Osteocyte (in vitro differentiated cells): Measurements from ENCODE around the gene SLC12A3. TPM values are rescaled to one million over a fixed set of nuclear protein-coding genes. Genes with fewer than 3 reads are reported as not detected.

Experiments used
- DNase-seq: peaks from one replicate; pipeline ENCODE4 v3.0.0; 2021; ENCODE audit warnings: mixed read lengths; ENCODE audit not compliant: unreplicated experiment; ENCODE audit errors: extremely low spot score
- H3K27ac Mint-ChIP-seq: one replicate; pipeline ENCODE4 v1.8.0; 2021; ENCODE audit warnings: mild to moderate bottlenecking, mixed read lengths; ENCODE audit not compliant: unreplicated experiment
- H3K27me3 Mint-ChIP-seq: one replicate; pipeline ENCODE4 v1.8.0; 2021; ENCODE audit warnings: mixed read lengths; ENCODE audit not compliant: unreplicated experiment
- H3K36me3 Mint-ChIP-seq: one replicate; pipeline ENCODE4 v1.8.0; 2021; ENCODE audit warnings: mixed read lengths; ENCODE audit not compliant: unreplicated experiment
- H3K4me1 Mint-ChIP-seq: one replicate; pipeline ENCODE4 v1.8.0; 2021; ENCODE audit warnings: mixed read lengths; ENCODE audit not compliant: unreplicated experiment
- H3K4me3 Mint-ChIP-seq: one replicate; pipeline ENCODE4 v1.8.0; 2021; ENCODE audit warnings: mild to moderate bottlenecking, moderate library complexity, mixed read lengths; ENCODE audit not compliant: unreplicated experiment
- H3K9me3 Mint-ChIP-seq: one replicate; pipeline ENCODE4 v1.8.0; 2021; ENCODE audit warnings: mixed read lengths; ENCODE audit not compliant: unreplicated experiment
- total RNA-seq: library from RNA; stranded (reverse); gene quantifications from 2 replicates; pipeline ENCODE4 v1.2.1, GENCODE V29; 2021
- TF ChIP-seq, protein P1 (sequence below): fragments of 200-600 bp; sonication (generic); IDR thresholded peaks from 2 replicates; pipeline ENCODE4 v1.5.0; 2021; ENCODE audit warnings: antibody characterized with exemption, mild to moderate bottlenecking, moderate library complexity

The SLC12A3 gene
- total RNA-seq, 1 donor from 2014 or later = not detected

DNA sequence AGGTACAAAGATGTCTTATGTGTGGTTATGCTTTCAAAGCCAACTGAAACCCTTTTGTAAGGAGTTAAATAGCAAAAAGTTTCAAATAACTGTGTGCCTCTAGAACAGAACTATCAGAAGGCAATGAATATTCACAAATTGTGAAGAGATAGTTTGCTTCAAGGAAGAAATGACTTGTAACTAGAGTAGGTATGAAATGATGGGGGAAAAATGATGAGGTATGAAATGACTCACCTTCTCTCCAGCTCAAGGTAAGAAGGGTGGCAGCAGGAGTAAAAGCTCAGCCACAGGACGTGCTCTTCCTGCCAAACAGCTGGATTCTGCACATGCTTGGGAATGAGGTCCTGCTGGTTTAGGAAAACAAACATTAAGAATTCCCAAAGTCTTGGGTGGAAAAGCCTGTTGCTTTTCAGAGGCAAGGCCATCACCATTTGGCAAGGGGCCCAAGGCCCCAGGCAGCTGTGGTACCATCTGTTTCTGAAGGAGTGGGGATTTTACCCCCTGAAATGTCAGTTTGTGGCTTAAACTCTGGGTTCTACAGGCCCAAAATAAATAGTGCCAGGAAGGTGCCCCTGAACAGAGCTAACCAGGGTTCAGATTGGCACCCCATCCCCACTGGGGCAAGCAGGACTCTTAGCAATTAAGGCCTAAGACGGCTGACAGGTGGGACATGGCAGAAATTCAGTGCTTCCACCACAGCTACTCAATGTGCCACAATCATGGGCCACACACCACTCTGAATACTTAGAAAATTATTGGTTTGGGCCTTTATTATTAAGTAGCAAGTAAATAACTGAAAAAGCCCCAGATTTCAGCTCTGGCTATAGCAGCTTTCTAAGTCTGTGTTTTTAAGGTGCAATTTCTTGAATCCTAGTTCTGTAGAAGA is 80.2 kb downstream of the SLC12A3 start:
- H3K27ac Mint-ChIP-seq = peak overlapping the region; percentile 56
- no peaks in the 10 kb centered on the region for H3K27me3 Mint-ChIP-seq
- H3K36me3 Mint-ChIP-seq = peaks cover 37% of the 10 kb centered on the region
- no peak overlapping the region for H3K4me3 Mint-ChIP-seq
- TF ChIP-seq, protein P1, sequence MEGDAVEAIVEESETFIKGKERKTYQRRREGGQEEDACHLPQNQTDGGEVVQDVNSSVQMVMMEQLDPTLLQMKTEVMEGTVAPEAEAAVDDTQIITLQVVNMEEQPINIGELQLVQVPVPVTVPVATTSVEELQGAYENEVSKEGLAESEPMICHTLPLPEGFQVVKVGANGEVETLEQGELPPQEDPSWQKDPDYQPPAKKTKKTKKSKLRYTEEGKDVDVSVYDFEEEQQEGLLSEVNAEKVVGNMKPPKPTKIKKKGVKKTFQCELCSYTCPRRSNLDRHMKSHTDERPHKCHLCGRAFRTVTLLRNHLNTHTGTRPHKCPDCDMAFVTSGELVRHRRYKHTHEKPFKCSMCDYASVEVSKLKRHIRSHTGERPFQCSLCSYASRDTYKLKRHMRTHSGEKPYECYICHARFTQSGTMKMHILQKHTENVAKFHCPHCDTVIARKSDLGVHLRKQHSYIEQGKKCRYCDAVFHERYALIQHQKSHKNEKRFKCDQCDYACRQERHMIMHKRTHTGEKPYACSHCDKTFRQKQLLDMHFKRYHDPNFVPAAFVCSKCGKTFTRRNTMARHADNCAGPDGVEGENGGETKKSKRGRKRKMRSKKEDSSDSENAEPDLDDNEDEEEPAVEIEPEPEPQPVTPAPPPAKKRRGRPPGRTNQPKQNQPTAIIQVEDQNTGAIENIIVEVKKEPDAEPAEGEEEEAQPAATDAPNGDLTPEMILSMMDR = no peak
- DNase-seq = no peak
- H3K4me1 Mint-ChIP-seq = peaks cover 39% of the 10 kb centered on the region
- H3K9me3 Mint-ChIP-seq = no peaks in the 10 kb centered on the region

DNA sequence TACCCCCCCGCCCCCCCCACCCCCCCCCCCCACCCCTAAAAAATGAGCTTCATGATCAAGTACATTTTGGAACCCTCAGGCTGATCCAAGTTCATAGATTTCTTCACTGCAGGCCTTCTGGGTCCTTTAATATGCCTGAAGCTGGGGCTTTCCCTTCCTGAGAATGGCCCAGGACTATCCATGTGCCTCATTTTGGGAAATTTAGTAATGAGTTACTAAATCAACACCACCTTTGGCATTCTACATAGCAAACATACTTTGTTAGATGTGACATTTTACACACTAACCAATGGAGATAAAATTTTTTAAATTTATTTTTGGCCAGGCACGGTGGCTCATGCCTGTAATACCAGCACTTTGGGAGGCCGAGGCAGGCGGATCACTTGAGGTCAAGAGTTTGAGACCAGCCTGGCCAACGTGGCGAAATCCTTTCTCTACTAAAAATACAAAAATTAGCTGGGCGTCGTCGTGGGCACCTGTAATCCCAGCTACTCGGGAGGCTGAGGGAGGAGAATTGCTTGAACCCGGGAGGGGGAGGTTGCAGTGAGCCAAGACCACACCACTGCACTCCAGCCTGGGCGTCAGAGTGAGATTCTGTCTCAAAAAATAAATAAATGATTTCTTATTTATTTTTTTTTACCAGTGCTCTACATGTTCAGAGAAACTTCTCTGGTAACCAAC is 81.0 kb downstream of the SLC12A3 start:
- TF ChIP-seq, protein P1 = no peak
- Mint-ChIP-seq H3K27me3 (no peaks in the 10 kb centered on the region), H3K4me3 (no peak overlapping the region), H3K27ac (peak overlapping the region; percentile 47), H3K36me3 (peaks cover 36% of the 10 kb centered on the region), H3K9me3 (no peaks in the 10 kb centered on the region), H3K4me1 (peaks cover 40% of the 10 kb centered on the region)
- DNase-seq = no peak

DNA sequence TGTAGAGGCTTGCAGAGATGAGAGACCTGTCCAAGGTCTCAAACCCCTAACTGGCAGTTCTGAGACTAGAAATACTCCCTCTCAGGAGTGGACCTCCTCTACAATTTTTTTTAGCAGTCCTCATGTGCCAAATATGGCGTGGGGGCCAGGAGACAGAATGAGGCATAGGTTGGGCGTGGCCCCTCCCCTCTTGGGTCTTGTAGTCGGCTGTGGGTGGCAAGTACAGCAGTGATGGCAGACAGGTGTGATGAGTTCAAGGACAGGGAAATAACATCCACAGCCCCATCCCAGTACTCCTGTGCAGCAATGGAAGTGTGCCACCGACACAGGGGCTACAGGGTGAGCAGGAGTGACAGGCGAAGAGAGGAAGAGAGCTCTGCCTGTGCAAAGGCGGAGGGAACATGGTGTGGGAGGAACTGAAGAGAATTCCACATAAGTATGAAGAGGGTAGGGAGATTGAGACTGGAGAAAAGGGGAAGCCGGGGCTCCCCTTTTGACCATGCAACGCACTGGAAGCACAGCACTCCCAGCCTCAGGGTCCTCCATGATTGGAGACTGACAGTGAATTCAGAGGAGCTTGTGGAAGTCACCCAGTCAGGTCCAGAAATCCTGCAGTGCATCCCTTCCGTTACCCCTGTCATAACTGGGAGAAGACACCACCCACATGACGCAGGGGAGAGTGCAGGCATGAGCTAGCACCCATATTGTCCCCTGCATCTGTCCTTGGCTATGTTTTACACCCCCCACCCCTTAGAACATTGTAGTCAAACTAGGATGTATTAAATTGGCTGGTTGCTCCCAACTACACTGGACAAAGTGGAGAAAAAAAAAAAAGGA is 82.0 kb downstream of the SLC12A3 start:
- Mint-ChIP-seq H3K4me1 (peaks cover 43% of the 10 kb centered on the region), H3K9me3 (no peaks in the 10 kb centered on the region), H3K4me3 (no peak overlapping the region), H3K27ac (peak overlapping the region; percentile 41), H3K27me3 (no peaks in the 10 kb centered on the region), H3K36me3 (peaks cover 29% of the 10 kb centered on the region)
- DNase-seq = no peak
- TF ChIP-seq, protein P1 = no peak

DNA sequence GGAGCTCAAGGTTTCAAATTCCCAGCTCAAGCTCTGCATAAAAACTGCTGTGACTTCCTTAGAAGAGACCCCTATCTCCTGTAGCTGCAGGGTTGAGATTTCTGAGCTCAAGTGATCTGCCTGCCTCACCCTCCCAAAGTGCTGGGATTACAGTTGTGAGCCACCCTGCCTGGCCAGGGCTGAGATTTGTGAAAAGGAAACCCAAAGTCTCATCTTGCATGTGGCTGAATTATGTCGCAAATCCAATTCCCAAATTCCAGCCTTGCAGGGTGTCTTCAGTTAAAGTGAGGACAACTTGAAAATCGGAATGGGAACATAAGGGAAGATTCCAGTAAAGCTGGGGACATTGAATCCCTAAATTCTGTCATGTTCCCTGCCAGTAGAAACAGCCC is 82.6 kb downstream of the SLC12A3 start:
- no peak for DNase-seq
- no peaks in the 10 kb centered on the region for H3K9me3 Mint-ChIP-seq
- no peaks in the 10 kb centered on the region for H3K27me3 Mint-ChIP-seq
- H3K36me3 Mint-ChIP-seq = peaks cover 26% of the 10 kb centered on the region
- H3K27ac Mint-ChIP-seq = peak overlapping the region; percentile 31
- TF ChIP-seq, protein P1 = no peak
- H3K4me1 Mint-ChIP-seq = peaks cover 41% of the 10 kb centered on the region
- no peak overlapping the region for H3K4me3 Mint-ChIP-seq
